Thyroid gland (tissue), 4 donors: ENCODE results near the gene KRT24. TPM values are rescaled to one million over a fixed set of nuclear protein-coding genes. Genes with fewer than 3 reads are reported as not detected.

Source experiments
- DNase-seq, 2 donors: peaks; one replicate each; pipeline ENCODE4 v3.0.0-alpha.2; 2019
- H3K27ac ChIP-seq, 3 donors: fragments of 200-600 bp; sonication (generic); 1 replicate in 2 of 3; 2 replicates in 1 of 3; pipeline ENCODE4 v1.5.1; 2016 to 2019; ENCODE audit warnings: mild to moderate bottlenecking in 1 of 3, moderate library complexity in 1 of 3
- H3K27me3 ChIP-seq: fragments of 200-600 bp; sonication (generic); one replicate; pipeline ENCODE4 v1.5.1; 2019
- H3K36me3 ChIP-seq, 2 donors: fragments of 200-600 bp; sonication (generic); one replicate each; pipeline ENCODE4 v1.5.1; 2016 to 2019
- H3K4me1 ChIP-seq, 2 donors: fragments of 200-600 bp; sonication (generic); one replicate each; pipeline ENCODE4 v1.5.1; 2017 to 2019
- H3K4me3 ChIP-seq, 3 donors: fragments of 200-600 bp; sonication (generic); replicated peaks in 1 of 3; 1 replicate in 2 of 3; 2 replicates in 1 of 3; pipeline ENCODE4 v1.5.1; 2016; ENCODE audit warnings: mild to moderate bottlenecking in 1 of 3
- H3K9me3 ChIP-seq: fragments of 200-600 bp; sonication (generic); one replicate; pipeline ENCODE4 v1.5.1; 2017
- CTCF ChIP-seq, 6 experiments: fragments of 200-600 bp in 3 of 6; fragments of 450-650 bp in 3 of 6; sonication (generic) in 3 of 6; IDR thresholded peaks; one replicate each; pipeline ENCODE4 v1.5.1; 2016 to 2019; ENCODE audit warnings: antibody characterized with exemption in 6 of 6, mild to moderate bottlenecking in 2 of 6, inconsistent platforms in 1 of 6, moderate library complexity in 1 of 6
- POLR2A ChIP-seq, 2 donors: fragments of 450-650 bp; IDR thresholded peaks; one replicate each; pipeline ENCODE4 v1.6.1; 2017; ENCODE audit warnings: antibody characterized with exemption in 2 of 2, mild to moderate bottlenecking in 2 of 2, moderate library complexity in 1 of 2
- WGBS, 2 donors: methylation state at CpG; one replicate each; pipeline ENCODE4 v1.1.5; 2017; 5-methylcytosine and 5-hydroxymethylcytosine counted together
- intact Hi-C: fragments of 100-400 bp; cut with DNase I; formaldehyde crosslinking; loops from one replicate; pipeline ENCODE4 v1.15.1; 2023
- total RNA-seq, 4 donors: library from RNA; depleted of rRNA; stranded (reverse); fragments of >200 nt; gene quantifications; one replicate each; pipeline ENCODE4 v1.2.3, GENCODE V29; 2016

The KRT24 gene
- total RNA-seq, 4 donors from 2014 or later = not detected

DNA sequence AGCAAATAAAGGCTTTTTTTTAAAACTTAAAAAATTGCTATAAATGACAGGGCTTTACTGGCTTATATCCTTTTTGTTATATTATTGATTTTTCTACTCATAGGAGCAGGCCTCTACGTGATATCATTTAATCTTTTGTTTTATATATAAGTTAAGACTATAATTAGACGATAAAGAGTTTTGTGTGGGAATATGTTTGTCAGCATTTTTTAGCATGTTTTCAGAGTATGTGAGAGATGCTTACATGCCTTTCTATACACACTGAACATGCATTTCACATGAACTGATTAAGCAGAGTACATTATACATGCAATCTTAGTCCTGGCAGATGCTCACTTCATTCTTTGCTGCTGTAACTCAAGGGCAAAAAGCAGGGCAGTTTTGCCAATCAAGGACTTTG lies 30.9 kb downstream of the KRT24 start:
- 87 to 91% methylated on average over 2 of the region's 2 CpGs for WGBS, 2 donors
- no peak overlapping the region for H3K4me3 ChIP-seq
- H3K9me3 ChIP-seq = no peaks in the 10 kb centered on the region
- intact Hi-C loops = no loop called here
- H3K4me1 ChIP-seq = no peaks in the 10 kb centered on the region
- no peaks in the 10 kb centered on the region for H3K27me3 ChIP-seq
- TF ChIP-seq CTCF (IDR thresholded peaks at IDR 0.05) (no peak), POLR2A (IDR thresholded peaks at IDR 0.05) (no peak)
- no peak overlapping the region for H3K27ac ChIP-seq
- DNase-seq = no peak
- H3K36me3 ChIP-seq = no peaks in the 10 kb centered on the region

- no peak for DNase-seq
- no peaks in the 10 kb centered on the region for H3K27me3 ChIP-seq
- H3K36me3 ChIP-seq = no peaks in the 10 kb centered on the region
- H3K4me3 ChIP-seq = no peak overlapping the region
- 57 to 66% methylated on average over 4 of the region's 4 CpGs for WGBS, 2 donors
- H3K27ac ChIP-seq = no peak overlapping the region
- TF ChIP-seq POLR2A (IDR thresholded peaks at IDR 0.05) = no peak
- H3K4me1 ChIP-seq = no peaks in the 10 kb centered on the region
- intact Hi-C loops = no loop called here
- no peaks in the 10 kb centered on the region for H3K9me3 ChIP-seq
Measured at GRCh38 chr17:40671282-40671681, 32.3 kb downstream of the KRT24 start.

- Histone ChIP-seq H3K36me3 (no peaks in the 10 kb centered on the region), H3K27me3 (no peaks in the 10 kb centered on the region), H3K4me1 (no peaks in the 10 kb centered on the region), H3K4me3 (no peak overlapping the region), H3K27ac (no peak overlapping the region), H3K9me3 (no peaks in the 10 kb centered on the region)
- TF ChIP-seq CTCF (IDR thresholded peaks at IDR 0.05) (no peak), POLR2A (IDR thresholded peaks at IDR 0.05) (no peak)
- no peak for DNase-seq
- intact Hi-C loops = no loop called here
Measured at GRCh38 chr17:40666331-40666730, 37.2 kb downstream of the KRT24 start.

DNA sequence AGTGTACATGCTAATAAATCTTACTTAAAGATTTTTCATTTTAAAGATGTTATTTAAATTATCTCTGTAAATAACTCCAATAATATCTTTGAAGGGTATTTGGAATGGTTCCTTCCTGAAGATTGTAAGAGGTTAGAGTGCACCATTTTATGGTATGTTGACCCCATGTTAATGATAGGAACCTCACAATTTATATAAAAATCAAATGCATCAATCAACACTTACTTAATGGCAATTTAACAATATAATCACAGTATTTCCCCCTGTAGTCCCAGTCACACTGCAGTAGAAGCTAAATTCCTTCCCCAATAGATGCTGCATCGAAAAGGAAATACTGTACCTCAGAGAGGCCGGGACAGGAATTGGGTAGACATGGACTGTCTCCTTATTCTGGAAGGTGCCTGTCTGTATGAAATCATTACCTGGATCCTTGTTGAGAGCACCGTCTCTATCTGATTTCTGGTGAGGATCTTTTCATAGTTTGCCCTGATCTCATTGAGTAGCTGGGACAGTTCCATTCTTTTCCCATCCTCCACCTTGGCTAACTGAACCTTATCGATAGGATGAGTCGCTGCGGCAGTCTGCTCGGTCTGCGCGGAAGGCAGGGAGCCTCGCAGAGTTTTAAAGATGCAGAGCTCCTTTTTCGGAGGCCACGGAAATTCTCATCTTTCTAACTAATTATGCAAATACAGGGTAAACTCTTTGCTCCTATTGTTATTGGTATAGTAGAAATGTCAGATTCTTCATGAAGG lies 38.8 kb downstream of the KRT24 start, which contains the start of gene KRT222:
KRT222 (minus strand) TSS at position 596 of the 752 bp plus-strand sequence; CDS start at position 518, 78 bp downstream.
- DNase-seq = no peak
- H3K4me1 ChIP-seq = no peaks in the 10 kb centered on the region
- H3K27me3 ChIP-seq = no peaks in the 10 kb centered on the region
- H3K27ac ChIP-seq = no peak within 1 kb of the TSS
- no peaks in the 10 kb centered on the region for H3K9me3 ChIP-seq
- 7 to 11% methylated on average over 12 of the region's 12 CpGs for WGBS, 2 donors
- intact Hi-C loops = no loop called here
- no peak for TF ChIP-seq CTCF (IDR thresholded peaks at IDR 0.05)
- no peak for TF ChIP-seq POLR2A (IDR thresholded peaks at IDR 0.05)
- no peaks in the 10 kb centered on the region for H3K36me3 ChIP-seq
- H3K4me3 ChIP-seq = no peak within 1 kb of the TSS

DNA sequence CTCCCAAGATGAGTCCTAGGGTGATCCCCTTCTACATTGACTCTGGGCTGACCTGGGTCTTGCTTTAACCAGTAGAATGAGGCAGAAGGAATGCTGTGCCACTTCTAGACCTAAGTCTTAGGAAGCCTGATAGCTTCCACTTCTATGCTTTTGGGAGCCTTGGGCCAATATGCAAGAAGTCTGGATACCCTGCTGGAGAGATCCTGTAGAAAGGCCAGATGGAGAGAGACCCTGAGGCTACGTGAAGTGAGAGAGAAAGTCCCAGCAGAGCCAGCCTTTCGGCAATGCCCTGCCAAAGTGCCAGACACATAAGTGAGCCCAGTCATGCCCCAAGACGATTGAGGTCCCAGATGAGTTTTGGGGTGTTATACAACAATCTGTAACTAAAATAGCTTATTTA lies 40.3 kb downstream of the KRT24 start:
- no peak for DNase-seq
- no peaks in the 10 kb centered on the region for H3K27me3 ChIP-seq
- WGBS, 2 donors = 82 to 88% methylated on average over 3 of the region's 3 CpGs
- H3K9me3 ChIP-seq = no peaks in the 10 kb centered on the region
- no peak overlapping the region for H3K27ac ChIP-seq
- no peaks in the 10 kb centered on the region for H3K36me3 ChIP-seq
- intact Hi-C loops = no loop called here
- TF ChIP-seq POLR2A (IDR thresholded peaks at IDR 0.05) (no peak), CTCF (IDR thresholded peaks at IDR 0.05) (no peak)
- H3K4me3 ChIP-seq = no peak overlapping the region
- no peaks in the 10 kb centered on the region for H3K4me1 ChIP-seq
